DND-41 (cell line): ENCODE results near the gene TRIM47.

Experiments used
- ATAC-seq: fragments of 200-7000 bp; cut with Tn5 transposase; 3 replicates; pipeline ENCODE4 v1.9.1; 2021; ENCODE audit warnings: low read depth; ENCODE audit not compliant: insufficient read depth
- DNase-seq: peaks from one replicate; pipeline ENCODE4 v3.0.0-alpha.2; 2020
- H2AFZ ChIP-seq: 2 replicates; pipeline ENCODE4 v1.6.0; 2012; ENCODE audit warnings: low read depth, low read length
- H3K27ac ChIP-seq: 2 replicates; pipeline ENCODE4 v1.5.1; 2012; ENCODE audit warnings: low read length, inconsistent platforms
- H3K27me3 ChIP-seq: fragments of 200-600 bp; sonication (generic); 2 replicates; pipeline ENCODE4 v1.6.0; 2012; ENCODE audit warnings: low read length, mild to moderate bottlenecking, inconsistent platforms; ENCODE audit not compliant: insufficient read depth, poor library complexity
- H3K36me3 ChIP-seq: 2 replicates; pipeline ENCODE4 v1.5.1; 2012; ENCODE audit warnings: low read length, inconsistent platforms; ENCODE audit not compliant: insufficient read depth
- H3K4me1 ChIP-seq: 2 replicates; pipeline ENCODE4 v1.5.1; 2012; ENCODE audit warnings: mild to moderate bottlenecking, low read length; ENCODE audit not compliant: insufficient read depth
- H3K4me2 ChIP-seq: 2 replicates; pipeline ENCODE4 v1.6.0; 2012; ENCODE audit warnings: mild to moderate bottlenecking, moderate library complexity, low read length, inconsistent platforms; ENCODE audit not compliant: insufficient read depth
- H3K4me3 ChIP-seq, 2 experiments: fragments of 200-600 bp in 1 of 2; shearing (Covaris generic) in 1 of 2; 2 replicates each; pipeline ENCODE4 v1.5.1; 2012 to 2016; ENCODE audit warnings: inconsistent platforms in 2 of 2, low read length in 2 of 2, mild to moderate bottlenecking in 2 of 2, low read depth in 1 of 2, moderate library complexity in 1 of 2
- H3K79me2 ChIP-seq: 2 replicates; pipeline ENCODE4 v1.6.0; 2012; ENCODE audit warnings: low read length, inconsistent platforms; ENCODE audit not compliant: insufficient read depth
- H3K9ac ChIP-seq: 2 replicates; pipeline ENCODE4 v1.6.0; 2012; ENCODE audit warnings: low read depth, mild to moderate bottlenecking, inconsistent platforms, low read length, moderate library complexity
- H3K9me3 ChIP-seq: 2 replicates; pipeline ENCODE4 v1.5.1; 2012; ENCODE audit warnings: low read length, moderate library complexity, mild to moderate bottlenecking, inconsistent platforms; ENCODE audit not compliant: insufficient read depth, severe bottlenecking
- H4K20me1 ChIP-seq: 2 replicates; pipeline ENCODE4 v1.6.0; 2012; ENCODE audit warnings: low read length; ENCODE audit not compliant: insufficient read depth
- CTCF ChIP-seq: IDR thresholded peaks from 2 replicates; pipeline ENCODE4 v1.5.1; 2012; ENCODE audit warnings: borderline replicate concordance, low read length, moderate library complexity, mild to moderate bottlenecking; ENCODE audit not compliant: poor library complexity, severe bottlenecking; ENCODE audit errors: extremely low read depth
- EZH2 ChIP-seq: IDR thresholded peaks from 3 replicates; pipeline ENCODE4 v1.6.1; 2012; ENCODE audit warnings: borderline replicate concordance, low read depth, mild to moderate bottlenecking, moderate library complexity, low read length, inconsistent platforms; ENCODE audit not compliant: severe bottlenecking

TRIM47 gene

DNA sequence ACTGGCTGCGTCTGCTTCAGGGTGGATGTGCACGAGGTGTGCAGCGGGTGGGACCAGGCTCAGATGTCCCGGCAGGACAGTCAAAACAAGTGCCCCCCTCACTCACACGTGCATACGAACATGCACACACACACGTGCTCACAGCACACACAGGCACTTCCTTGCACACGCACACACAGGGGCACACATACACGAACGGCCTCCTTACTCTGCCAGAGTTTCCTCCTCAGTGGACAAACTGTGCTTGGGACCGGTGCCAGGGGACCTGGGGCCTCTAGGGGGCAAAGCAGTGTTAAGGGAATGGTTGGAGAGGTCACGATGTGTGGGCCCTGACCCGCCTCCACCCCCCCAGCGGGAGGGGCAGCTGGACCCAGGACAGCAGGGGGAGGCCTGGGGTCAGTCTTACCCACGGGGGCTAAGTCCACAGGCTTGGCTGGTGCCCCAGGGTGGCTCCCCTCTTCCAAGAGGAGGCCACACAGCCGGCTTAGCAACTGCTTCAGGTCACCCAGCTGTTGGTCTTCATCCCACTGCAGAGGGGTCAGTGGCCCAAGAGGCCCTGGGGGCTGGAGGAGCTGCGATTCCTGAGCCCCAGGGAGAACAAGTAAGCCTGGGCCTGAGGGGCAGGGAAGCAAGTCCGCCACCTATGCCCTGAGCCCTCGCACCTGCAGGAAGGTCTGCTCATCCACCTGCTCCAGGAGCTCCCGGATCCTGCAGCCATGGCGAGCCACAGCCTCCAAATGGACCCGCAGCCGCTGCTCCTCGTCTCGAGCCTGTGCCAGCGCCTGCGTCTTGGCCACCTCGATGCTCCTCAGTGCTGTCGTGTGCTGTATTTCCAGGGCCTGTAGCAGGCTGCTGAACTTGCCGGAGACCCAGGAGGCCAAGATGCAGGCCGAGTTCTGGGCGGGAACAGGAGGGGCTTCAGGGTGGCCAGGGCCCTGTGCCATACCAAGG is 13.5 kb upstream of the TRIM47 start:
- H3K27ac ChIP-seq: no peak overlapping the region
- no peaks in the 10 kb centered on the region for H3K9me3 ChIP-seq
- no peaks in the 10 kb centered on the region for H3K27me3 ChIP-seq
- no peak overlapping the region for H3K9ac ChIP-seq
- H2AFZ ChIP-seq: no peak overlapping the region
- TF ChIP-seq EZH2: no peak
- TF ChIP-seq CTCF: no peak
- peaks cover 30% of the 10 kb centered on the region for H4K20me1 ChIP-seq
- H3K4me3 ChIP-seq: no peak overlapping the region
- H3K4me2 ChIP-seq: no peak overlapping the region
- peaks cover 43% of the 10 kb centered on the region for H3K36me3 ChIP-seq
- ATAC-seq: no peak
- H3K79me2 ChIP-seq: peaks cover 35% of the 10 kb centered on the region
- DNase-seq: no peak
- H3K4me1 ChIP-seq: peaks cover 23% of the 10 kb centered on the region

- Histone ChIP-seq H3K36me3 (peaks cover 43% of the 10 kb centered on the region), H3K9me3 (no peaks in the 10 kb centered on the region), H2AFZ (no peak overlapping the region), H3K4me1 (peaks cover 23% of the 10 kb centered on the region), H3K27ac (no peak overlapping the region), H3K79me2 (peaks cover 29% of the 10 kb centered on the region), H3K4me3 (no peak overlapping the region), H3K27me3 (no peaks in the 10 kb centered on the region), H3K4me2 (no peak overlapping the region), H3K9ac (no peak overlapping the region), H4K20me1 (peaks cover 30% of the 10 kb centered on the region)
- TF ChIP-seq CTCF (no peak), EZH2 (no peak)
- ATAC-seq (no peak), DNase-seq (no peak)
Observed at GRCh38 chr17:75891022-75891604, 12.7 kb upstream of the TRIM47 start.

DNA sequence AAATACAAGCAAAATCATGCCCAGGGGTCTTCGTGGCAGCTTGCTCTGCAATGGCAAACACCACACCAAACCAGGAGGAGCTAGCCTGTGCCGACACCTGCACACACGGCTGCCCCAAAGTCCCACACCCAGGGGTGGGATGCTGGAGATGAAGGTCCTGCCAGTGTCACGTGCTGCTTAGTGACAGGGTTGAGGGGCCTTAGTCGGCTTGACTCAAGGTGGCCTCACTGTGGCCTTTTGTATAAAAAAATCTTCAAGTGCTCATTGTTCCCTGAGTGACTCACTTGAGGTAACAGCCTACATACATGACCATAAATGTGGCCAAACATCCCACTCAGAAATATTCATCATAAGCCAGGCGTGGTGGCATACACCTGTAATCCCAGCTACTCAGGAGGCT is 11.1 kb upstream of the TRIM47 start:
- Histone ChIP-seq H3K36me3 (peaks cover 39% of the 10 kb centered on the region), H3K4me3 (no peak overlapping the region), H3K4me1 (peaks cover 8% of the 10 kb centered on the region), H3K27me3 (no peaks in the 10 kb centered on the region), H4K20me1 (peaks cover 21% of the 10 kb centered on the region), H2AFZ (no peak overlapping the region), H3K9ac (no peak overlapping the region), H3K79me2 (peaks cover 14% of the 10 kb centered on the region), H3K4me2 (no peak overlapping the region), H3K27ac (no peak overlapping the region), H3K9me3 (no peaks in the 10 kb centered on the region)
- no peak for ATAC-seq
- no peak for TF ChIP-seq EZH2
- no peak for TF ChIP-seq CTCF
- DNase-seq: no peak
